Uterus (tissue), 2 donors: Measurements from ENCODE around the gene SETD6.

Source experiments
- CTCF ChIP-seq, 4 experiments: fragments of 200-600 bp in 2 of 4; fragments of 450-650 bp in 2 of 4; sonication (generic) in 2 of 4; IDR thresholded peaks; one replicate each; pipeline ENCODE4 v1.5.1; 2016 to 2019; ENCODE audit warnings: antibody characterized with exemption in 4 of 4, mild to moderate bottlenecking in 2 of 4, moderate library complexity in 1 of 4
- POLR2A ChIP-seq, 2 donors: fragments of 450-650 bp; IDR thresholded peaks; one replicate each; pipeline ENCODE4 v1.6.1; 2016; ENCODE audit warnings: antibody characterized with exemption in 2 of 2, mild to moderate bottlenecking in 1 of 2, moderate library complexity in 1 of 2

DNA sequence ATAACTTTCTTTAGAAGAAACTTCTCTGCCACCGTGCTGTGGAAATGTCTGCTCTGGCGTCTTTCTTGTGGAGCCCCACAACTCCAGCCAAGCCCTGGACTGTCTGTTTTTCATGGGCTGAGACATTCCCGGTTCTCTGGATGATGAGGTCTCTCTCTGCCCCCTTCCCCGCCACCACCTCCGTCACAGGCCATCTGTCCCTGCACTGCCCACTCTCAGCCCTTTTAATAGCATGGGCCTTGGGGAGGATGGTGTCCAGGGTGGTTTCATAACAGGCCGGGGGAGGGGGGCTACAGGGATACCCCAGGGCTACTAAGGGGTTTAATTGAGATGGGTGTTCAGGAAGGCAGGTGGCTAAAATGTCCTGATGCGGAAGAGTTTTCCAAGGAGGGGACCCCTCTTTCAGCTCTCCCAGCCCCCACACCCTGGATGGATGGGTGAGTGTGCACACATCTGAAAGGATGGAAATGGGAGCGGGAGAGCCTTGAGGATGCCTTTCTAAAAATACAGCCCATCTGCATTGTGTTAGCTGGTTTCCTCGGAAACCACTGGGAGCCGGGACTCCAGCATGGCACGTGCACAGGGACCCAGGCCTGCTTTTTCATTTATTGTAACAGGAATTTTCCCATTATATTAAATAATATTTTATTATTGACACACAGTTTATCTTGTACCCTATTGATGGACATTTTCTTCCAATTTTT is 30.0 kb upstream of the SETD6 start:
- TF ChIP-seq CTCF (IDR thresholded peaks at IDR 0.05) = no peak
- no peak for TF ChIP-seq POLR2A (IDR thresholded peaks at IDR 0.05)
